Urothelium cell line (cell line): Measurements from ENCODE around the gene LRRC45.

Experiments used
- DNase-seq: peaks from one replicate; pipeline ENCODE4 v3.0.0; 2011; ENCODE audit warnings: low spot score, mixed read lengths
- FAIRE-seq: peaks from 2 replicates; lab custom pipeline; 2011; peaks lifted over from hg19 to GRCh38; lab: Jason Lieb, UNC

The LRRC45 gene

GRCh38 chr17:82059272-82060000 lies 36.3 kb downstream of the LRRC45 start:
- FAIRE-seq (peak; percentile 58), DNase-seq (no peak)

GRCh38 chr17:82060001-82060380 lies 36.9 kb downstream of the LRRC45 start:
- no peak for DNase-seq
- FAIRE-seq: no peak

- FAIRE-seq: no peak
- DNase-seq: no peak
Measured at GRCh38 chr17:82060614-82061013, 37.5 kb downstream of the LRRC45 start.

- FAIRE-seq (peak; percentile 9), DNase-seq (no peak)
Measured at GRCh38 chr17:82061047-82061925, 38.2 kb downstream of the LRRC45 start.

- FAIRE-seq (no peak), DNase-seq (no peak)
Measured at GRCh38 chr17:82062076-82062983, 39.2 kb downstream of the LRRC45 start.

GRCh38 chr17:82062984-82063368 lies 39.9 kb downstream of the LRRC45 start:
- DNase-seq: no peak
- no peak for FAIRE-seq

- no peak for DNase-seq
- no peak for FAIRE-seq
Measured at GRCh38 chr17:82063424-82064415, 40.6 kb downstream of the LRRC45 start.

GRCh38 chr17:82064433-82065192 lies 41.5 kb downstream of the LRRC45 start:
- DNase-seq (peak; percentile 39), FAIRE-seq (no peak)

GRCh38 chr17:82065193-82065637 lies 42.1 kb downstream of the LRRC45 start:
- FAIRE-seq (no peak), DNase-seq (no peak)

- FAIRE-seq (peak; percentile 52), DNase-seq (peak; percentile 92)
Measured at GRCh38 chr17:82065638-82066303, 42.7 kb downstream of the LRRC45 start, which contains the start of gene DUS1L. TSS of gene DUS1L (minus strand) at chr17:82065804. CDS start at chr17:82065059, 745 bp downstream.

- DNase-seq: no peak
- no peak for FAIRE-seq
Measured at GRCh38 chr17:82070611-82071010, 47.5 kb downstream of the LRRC45 start.

GRCh38 chr17:82072827-82073226 lies 49.7 kb downstream of the LRRC45 start:
- FAIRE-seq (no peak), DNase-seq (no peak)

- no peak for DNase-seq
- no peak for FAIRE-seq
Measured at GRCh38 chr17:82073446-82073845, 50.3 kb downstream of the LRRC45 start.

- DNase-seq: no peak
- FAIRE-seq: no peak
Measured at GRCh38 chr17:82076018-82076784, 53.1 kb downstream of the LRRC45 start.

- FAIRE-seq: no peak
Measured at GRCh38 chr17:82076785-82077591, 53.9 kb downstream of the LRRC45 start.

GRCh38 chr17:82077617-82078358 lies 54.7 kb downstream of the LRRC45 start:
- DNase-seq (no peak), FAIRE-seq (no peak)

More at GRCh38 chr17:82076785-82077591, 53.9 kb downstream of the LRRC45 start:
- no peak for DNase-seq
